ENCODE results near the gene CNOT8.
"Not testable (repeated sequence)": the region's sequence is repeated elsewhere in the genome, so short reads cannot be mapped to it uniquely, and the experiment has no call there.

The CNOT8 gene

DNA sequence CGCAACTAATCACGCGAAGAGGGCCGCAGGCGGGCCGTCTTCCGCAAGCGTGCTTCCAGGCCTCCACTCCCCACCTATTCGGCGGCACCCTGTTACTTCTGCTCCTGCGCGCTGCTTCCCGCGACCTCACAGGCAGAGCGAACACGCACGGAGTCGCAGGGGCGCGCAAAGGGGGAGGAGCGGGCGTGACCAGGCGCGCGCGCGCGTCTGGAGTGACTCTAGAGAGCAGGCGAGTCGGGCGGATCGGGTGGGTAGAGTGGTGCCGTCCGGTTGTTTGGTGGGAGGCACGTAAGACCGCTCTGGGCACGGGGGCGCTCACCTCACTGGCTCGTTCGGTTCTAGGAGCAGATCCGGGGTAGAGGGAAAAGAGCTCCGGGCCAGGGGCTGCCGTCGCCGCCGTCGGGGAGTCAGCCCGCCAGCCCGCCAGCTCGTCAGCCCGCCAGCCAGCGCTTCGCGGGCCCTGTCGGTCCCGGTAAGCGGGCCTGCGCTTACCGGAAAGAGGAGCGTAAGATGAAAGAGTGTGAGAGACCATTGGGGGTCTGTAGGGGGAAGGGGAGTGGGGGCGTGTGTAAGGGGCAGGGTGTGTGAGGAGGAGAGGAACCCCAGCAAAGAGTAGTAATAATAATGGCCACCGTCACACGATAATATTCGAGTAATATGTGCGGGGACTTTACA lies at the start of gene CNOT8:
Gene CNOT8 (plus strand): TSS at position 331 of the 675 bp plus-strand sequence. CDS start 4,652 bp downstream, outside the sequence.
- peak; percentile 57 for DNase-seq (ENCODE audit: insufficient read length, low spot score)
- peak; percentile 97 for FAIRE-seq

DNA sequence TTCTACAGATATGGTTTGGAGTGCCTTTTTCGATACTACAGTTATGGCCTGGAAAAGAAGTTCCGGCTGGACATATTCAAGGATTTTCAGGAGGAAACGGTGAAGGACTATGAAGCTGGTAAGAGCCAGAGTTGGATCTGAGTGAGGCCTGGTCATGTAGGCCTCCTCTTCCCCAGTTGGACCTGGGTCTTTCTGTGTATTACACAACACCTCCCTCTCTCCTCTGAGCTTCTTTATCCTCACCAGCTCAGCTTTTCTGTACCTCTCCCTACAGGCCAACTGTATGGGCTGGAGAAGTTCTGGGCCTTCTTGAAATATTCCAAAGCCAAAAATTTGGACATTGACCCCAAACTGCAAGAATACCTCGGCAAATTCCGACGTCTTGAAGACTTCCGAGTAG lies 47.2 kb upstream of the CNOT8 start:
- no peak for DNase-seq (ENCODE audit: insufficient read length, low spot score)
- no peak for FAIRE-seq

DNA sequence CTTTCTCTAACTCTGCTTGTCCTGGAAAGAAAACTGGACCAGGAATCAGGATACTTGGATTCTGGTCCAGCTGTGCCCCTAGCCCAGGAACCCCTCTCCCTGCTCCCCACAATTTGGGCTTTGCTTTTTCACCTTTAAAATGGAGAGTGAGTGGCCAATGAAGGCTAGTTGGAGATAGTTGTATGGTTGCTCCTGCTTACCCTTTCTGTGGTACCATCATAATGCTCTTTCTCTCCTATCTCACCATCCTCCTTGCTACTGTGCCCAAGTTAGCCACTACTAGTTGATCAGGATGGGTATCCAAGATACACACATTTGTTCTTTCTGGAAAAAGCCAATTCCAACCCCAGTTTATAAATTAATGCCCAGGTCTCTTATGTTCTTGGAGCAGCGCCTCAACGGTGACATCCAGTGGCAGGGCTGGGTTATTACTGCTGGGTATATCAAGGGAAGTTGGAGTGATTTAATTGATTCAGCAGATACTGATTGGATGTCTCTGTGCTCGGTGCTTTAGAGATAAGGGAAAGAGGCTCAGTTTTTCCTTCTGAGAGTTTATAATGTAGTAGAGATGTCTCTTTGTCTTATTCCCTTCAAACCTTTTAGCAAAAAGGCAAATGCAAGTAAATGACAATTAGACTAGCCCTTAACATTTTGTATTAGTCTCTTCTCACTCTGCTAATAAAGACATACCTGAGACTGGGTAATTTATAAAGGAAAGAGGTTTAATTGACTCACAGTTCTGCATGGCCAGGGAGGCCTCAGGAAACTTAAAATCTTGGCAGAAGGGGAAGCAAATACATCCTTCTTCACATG lies 46.6 kb upstream of the CNOT8 start:
- FAIRE-seq, result peak; percentile 73
- peak; percentile 46 for DNase-seq (ENCODE audit: insufficient read length, low spot score)

DNA sequence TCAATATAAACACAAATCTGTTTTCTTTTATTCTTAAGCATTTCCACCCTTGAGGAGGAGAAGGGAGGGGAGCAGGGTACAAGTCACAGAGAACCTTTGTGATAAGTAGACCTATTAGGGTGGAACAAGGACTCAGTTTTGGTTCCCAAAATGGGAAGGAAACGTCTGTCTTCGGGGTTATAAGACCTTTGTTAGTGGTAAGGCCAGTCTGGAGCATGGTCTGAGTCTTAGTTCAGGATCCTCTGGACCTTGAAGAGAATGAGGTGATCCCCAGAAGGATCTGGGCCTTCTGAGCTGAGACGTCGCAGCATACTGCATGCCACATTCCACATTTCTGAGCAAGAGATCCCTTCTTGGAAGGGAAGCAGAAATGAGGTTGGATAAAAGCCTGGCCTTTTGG lies 45.3 kb upstream of the CNOT8 start:
- FAIRE-seq, result no peak
- DNase-seq (ENCODE audit: insufficient read length, low spot score), result no peak

DNA sequence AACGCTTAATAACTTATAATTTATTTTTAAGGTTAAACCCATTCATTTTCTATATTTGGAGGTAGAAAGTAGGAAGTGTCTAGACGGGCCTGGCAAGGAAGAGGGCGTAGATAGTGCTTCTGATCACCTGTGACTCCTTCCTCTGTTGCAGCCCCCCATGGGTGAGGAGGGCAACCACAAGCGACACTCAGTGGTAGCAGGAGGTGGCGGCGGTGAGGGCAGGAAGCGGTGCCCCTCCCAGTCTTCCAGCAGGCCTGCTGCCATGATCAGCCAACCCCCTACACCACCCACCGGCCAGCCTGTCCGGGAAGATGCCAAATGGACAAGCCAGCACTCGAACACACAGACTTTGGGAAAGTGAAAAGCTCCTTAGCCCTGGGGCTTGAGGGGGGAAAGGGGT lies 44.7 kb upstream of the CNOT8 start:
- DNase-seq (ENCODE audit: insufficient read length, low spot score) (no peak), FAIRE-seq (no peak)

DNA sequence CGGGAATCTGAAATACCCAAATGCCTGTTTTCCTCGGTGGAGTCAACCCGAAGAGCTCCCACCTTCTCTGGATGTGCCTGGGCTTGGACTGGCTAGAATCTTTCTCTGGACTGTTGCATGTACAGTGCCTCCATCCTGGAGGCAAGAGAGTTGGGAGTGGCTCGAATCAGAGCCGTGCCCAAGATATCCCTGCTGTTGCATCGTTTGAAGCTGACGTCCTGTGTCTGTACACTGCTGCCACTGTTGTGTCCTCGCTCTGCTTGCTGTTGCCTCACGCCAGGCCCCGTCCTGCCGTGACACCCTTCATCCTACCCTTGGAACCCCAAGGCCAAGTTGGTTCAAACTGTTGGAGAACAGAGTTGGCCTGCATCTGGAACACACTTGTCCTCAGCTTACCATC lies 43.4 kb upstream of the CNOT8 start:
- FAIRE-seq, result no peak
- DNase-seq (ENCODE audit: insufficient read length, low spot score), result no peak

DNA sequence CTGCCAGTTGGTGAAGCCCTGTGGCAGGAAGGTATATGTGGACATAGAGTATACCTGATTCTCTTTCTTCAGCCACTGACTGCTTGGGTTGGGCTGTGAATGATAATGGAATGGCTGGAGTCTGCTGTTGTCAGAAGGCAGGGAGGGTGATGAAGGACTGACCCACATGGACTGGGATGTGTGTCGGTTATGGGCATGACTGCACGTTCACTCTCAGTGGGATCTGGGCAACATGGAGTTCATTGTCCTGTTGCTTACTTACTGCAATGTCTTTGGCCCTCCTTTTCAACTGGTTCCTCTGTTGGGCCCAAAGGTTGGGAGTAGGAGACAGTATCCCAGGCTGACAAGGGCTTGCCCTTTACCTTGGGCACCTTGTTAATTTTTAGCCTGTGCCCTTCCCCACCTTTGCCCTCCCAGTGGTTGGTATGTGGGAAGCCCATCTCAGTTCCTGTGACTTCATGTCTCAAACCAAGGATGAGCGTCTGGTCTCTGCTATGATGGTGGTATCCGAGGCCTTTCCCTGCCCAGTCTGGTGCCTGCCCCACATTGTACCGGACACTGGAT lies 42.7 kb upstream of the CNOT8 start:
- FAIRE-seq, result no peak
- DNase-seq (ENCODE audit: insufficient read length, low spot score), result no peak

DNA sequence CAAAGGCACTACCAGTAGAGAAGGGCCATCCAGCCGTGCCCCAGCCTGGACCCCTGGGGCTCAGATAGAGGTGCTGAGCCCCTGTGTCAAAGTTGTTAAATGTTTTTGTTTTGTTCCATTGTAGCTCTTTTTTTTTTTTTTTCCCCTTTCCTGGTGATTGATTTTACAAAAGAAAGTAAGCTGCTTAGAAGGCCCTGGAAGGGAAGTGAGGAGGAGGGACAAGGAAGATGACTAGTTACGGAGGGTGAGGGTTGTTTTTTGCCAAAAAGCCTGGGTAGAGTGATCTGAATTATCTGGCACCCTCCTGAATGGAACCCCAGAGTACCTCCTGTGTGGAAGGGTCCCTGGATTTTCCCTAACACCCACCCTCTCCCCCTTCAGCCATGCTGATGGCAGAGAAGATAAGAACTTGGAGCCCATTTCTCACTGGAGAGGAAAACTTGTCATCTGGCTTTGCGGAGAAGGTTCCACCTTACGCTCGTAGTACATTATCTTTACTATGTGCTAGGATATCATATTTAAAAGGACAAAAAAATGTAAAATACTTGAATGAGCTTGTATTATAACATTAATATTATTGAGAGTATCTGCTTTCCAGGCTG lies 41.4 kb upstream of the CNOT8 start:
- DNase-seq (ENCODE audit: insufficient read length, low spot score) (no peak), FAIRE-seq (no peak)

DNA sequence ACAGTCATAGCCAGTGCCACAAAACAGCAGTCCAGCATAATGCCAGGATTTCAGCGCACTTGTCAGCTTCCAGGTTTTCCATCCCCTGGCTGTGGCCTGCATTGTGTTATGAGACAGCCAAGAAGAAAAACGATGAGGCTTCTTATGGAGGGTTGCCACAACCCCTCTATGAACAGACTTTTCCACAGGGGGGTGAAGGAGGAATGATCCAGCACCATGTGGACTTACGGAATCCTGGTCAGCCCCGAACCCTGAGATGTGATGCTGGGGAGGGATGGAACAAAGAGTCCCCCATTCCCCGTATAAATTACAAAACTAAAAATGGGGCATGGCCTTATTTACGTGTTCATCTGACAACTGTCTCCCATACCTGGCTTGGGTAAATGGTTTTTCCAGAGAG lies 40.6 kb upstream of the CNOT8 start:
- DNase-seq (ENCODE audit: insufficient read length, low spot score) (no peak), FAIRE-seq (no peak)

DNA sequence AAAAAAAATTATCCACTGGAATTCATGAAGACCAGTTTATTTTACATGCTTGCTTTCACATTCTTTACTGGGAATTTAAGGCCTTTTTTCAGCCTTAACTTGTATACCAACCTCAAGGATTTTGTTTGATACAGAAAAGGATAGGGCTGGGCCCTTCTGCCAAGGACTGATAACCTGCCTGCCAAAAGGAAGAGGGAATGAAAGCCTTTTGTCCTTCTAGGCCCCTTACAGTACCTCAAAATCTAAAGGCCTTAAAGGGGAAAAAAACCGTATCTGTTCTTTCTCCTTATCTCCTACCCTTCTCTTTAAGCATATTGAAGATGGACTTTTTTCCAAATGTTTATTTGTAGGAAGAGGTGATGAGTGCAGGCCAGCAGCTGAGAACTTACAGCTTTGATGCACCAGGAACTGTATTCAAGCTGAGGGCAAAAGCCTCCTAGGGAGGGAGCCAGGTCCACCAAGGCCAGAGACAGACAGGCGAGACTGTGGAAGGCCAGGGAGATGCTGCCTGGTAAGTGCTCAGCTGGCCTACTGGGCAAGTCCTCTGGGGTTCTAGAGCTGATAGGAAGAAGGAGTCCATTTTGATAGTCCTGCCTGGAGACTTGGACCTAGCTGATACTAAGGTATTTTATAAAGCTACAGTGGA lies 39.8 kb upstream of the CNOT8 start:
- FAIRE-seq, result no peak
- no peak for DNase-seq (ENCODE audit: insufficient read length, low spot score)

DNA sequence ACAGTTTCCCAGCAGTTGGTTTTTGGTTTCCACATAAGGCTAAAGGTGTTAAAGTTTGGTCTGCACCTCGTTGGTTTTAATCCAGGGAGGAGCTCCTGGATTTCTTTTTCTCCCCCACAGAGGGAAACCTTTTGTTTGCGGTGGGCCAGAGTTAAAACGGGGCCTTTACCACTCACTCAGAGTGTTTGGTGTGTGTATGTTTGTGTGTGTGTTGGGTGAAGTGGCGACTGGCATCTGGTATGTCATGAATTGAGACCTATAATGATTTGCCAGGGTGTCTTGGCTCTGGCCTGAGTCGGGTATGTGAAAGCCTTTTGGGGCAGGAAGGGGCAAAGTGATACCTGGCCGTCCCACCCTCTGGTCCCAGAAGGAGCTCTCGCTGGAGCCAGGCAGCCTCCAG lies 38.9 kb upstream of the CNOT8 start:
- no peak for FAIRE-seq
- no peak for DNase-seq (ENCODE audit: insufficient read length, low spot score)

DNA sequence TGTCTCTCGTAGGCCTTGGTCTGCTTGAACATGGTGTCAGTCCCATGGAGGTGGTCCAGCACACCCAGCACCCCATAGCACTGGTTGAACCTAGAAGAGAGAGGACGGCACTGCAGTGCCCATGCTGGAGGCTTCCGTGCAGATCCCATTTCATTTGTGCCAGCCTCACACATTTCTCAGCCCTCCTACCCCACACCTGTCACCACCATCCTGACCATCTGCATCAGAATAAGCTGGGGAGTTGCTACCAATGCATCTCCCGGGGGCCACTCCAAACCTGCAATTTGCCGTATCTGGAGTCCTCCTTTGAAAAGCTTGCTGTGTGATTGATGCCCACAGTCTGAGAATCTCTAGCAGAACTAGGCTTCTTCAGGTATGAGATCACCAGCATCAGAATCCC lies 38.0 kb upstream of the CNOT8 start:
- DNase-seq (ENCODE audit: insufficient read length, low spot score), result no peak
- no peak for FAIRE-seq

DNA sequence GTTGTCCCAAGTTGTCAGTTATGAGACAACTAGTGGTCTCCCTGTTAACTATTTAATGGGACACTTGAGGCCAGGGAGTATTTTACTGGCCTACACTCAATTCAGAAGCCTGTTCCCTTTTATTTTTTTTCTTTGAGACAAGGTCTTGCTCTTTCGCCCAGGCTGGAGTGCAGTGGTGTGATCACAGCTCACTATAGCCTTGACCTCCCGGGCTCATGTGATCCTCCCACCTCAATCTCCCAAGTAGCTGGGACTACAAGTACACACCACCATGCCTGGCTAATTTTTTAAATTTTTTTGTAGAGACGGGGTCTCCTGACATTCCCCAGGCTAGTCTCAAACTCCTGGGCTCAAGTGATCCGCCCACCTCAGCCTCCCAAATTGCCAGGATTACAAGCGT lies 35.5 kb upstream of the CNOT8 start:
- DNase-seq (ENCODE audit: insufficient read length, low spot score); FAIRE-seq: not testable (repeated sequence)

DNA sequence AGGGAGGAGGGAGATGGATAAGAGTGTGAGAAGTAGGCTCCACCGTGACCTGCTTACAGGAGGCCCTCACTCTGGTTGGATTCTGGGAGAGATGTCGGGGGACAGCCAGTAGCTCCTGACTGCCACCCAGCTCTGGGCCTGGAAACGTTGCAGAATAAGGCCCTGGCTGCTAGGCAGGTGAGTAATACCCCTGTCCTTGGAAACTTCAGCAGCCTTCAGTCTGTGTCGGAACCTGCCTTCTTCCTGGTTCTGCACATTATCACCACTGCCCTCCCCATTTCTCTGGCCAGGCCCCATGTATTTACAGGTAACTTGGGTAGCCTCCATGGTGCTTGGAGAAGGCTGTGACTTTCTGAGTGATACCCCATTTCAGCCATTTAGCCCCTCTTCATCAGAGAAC lies 34.8 kb upstream of the CNOT8 start:
- FAIRE-seq (no peak), DNase-seq (ENCODE audit: insufficient read length, low spot score) (no peak)

DNA sequence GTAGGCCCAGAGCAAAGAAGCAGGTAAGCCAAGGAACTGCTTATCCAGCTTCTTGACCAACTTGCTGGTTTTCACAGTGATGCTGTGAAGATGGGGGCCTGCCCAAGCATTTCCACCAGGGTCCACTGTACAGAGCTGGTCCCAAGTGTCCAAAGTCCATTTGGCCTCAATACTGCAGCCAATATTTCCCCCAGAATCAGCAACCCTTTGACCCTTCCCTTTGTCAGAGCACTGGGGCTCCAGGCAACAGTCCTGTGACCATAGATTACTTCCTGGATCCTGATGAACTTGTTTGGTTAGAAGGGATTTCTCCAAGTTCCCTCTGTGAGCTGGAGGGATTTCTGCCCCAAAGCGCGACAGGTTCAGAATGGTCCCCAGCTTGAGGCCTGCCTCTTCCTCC lies 34.4 kb upstream of the CNOT8 start:
- DNase-seq (ENCODE audit: insufficient read length, low spot score) (no peak), FAIRE-seq (no peak)

DNA sequence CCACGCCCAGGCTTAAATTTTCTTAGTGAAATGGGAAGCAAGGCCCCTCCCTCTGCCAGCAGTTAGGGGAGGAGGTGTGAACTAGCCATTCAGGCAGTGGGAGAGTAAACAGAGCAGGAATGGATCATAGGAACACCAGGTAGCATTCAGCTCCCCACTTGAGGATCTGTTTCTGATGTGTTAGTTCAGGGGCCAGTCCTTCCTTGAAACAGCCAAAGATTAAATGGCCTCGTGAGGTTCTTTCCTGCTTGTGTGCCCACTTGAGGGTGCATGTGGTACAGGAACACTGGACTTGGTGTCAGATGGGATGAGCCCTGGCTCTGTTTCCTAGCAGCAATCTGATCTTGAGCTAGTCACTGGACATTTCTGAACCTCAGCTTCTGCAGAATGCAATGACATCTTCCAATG lies 29.2 kb upstream of the CNOT8 start:
- FAIRE-seq, result no peak
- no peak for DNase-seq (ENCODE audit: insufficient read length, low spot score)

DNA sequence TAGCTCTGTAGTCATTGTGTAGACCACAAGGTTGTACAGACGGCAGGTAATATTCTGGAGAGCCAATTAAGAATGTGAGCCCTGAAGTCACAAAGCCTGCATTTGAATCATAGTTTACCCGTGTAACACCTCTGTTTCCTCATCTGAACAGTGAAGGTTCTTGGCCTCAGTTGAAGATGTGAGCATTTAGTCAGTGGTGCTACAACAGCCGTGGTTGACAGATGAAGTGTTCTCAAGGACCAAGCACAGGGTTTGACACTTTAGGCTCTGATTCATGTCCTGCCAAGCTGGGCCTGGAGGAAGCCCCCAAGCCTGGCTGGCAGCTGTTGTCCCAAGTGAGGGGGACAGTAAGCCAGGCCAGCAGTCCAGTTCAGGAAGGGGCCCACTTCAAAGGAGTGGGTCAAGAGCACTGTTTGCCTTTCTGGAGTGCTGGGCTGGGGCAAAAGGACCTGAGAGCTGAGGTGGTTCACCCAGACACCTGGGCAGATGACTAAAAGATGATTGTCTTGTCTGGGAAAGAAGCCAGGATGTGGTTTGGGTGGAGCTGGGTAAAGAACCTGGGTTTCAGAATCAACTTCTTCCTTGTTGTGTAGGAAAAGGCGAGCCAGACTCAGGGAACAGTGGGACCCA lies 28.7 kb upstream of the CNOT8 start:
- DNase-seq (ENCODE audit: insufficient read length, low spot score), result no peak
- no peak for FAIRE-seq

DNA sequence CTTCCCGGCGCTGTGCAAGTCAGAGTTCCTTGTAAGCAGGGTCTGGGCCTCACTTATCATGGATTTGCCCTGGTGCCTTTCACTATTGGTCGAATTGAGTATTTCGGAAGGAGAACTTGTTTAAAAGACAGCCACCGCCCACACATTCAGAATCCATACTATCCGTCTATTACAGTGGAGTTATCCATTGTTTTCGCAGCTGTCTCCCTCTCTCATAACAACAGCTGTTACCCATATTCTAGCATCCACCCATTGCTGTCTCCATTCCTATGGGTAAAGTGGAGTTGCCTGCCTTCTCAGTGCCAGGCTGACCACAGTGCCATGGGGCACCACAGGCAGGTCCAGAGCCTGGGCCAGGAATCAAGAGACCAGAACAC lies 28.2 kb upstream of the CNOT8 start:
- FAIRE-seq (no peak), DNase-seq (ENCODE audit: insufficient read length, low spot score) (no peak)

DNA sequence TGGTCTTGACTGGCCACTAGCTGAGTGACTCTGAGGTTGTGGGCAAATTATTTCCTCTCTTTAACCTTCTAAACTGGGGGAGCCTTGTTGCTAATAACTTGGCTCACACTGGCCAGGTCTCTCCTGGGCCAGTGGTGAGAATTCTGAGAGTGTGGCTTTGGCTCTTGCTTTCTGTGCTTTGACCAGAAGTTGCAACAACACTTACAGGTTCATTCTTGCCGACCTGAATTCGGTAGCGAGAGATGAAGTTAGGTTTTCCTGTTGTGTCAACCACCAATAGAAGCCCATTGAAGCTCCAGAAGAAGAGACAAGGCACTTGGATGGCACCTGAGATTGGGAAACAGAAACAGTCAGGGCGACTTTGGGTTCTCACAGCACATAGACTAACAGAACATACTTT lies 27.8 kb upstream of the CNOT8 start:
- FAIRE-seq, result no peak
- no peak for DNase-seq (ENCODE audit: insufficient read length, low spot score)

DNA sequence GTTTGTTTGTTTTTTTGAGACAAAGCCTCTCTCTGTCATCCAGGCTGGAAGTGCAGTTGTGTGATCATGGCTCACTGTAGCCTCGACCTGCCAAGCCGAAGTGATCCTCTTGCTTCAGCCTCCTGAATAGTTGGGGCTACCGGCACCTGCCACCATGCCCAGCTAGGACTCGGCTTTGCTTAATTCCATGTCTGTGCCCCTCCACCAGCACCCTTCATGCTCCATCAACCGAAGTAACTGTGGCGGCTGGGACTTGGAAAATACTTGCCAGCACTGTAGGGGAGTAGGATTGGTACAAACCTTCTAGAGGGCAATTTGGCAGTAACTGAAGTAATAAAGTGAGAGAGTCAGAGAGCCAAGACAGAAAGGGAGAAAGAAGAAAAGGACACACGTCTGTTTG lies 27.0 kb upstream of the CNOT8 start:
- FAIRE-seq (no peak), DNase-seq (ENCODE audit: insufficient read length, low spot score) (no peak)

DNA sequence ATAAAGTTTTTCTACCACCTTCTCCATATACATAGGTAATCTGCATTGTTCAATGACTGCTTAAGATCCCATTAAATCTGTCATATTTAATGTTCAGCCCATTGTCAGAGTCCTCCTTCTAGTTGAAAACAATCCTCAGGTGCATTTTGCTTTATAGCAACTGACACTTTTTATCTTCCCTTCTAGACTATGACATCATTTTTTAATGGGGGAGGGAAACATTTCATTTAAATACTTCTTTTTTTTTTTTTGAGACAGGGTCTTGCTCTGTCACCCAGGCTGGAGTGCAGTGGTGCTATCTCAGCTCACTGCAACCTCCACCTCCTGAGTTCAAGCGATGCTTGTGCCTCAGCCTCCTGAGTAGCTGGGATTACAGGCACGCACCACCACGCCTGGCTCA lies 25.6 kb upstream of the CNOT8 start:
- DNase-seq (ENCODE audit: insufficient read length, low spot score); FAIRE-seq: not testable (repeated sequence)
